Measurements from ENCODE around the gene MRRF.

DNA sequence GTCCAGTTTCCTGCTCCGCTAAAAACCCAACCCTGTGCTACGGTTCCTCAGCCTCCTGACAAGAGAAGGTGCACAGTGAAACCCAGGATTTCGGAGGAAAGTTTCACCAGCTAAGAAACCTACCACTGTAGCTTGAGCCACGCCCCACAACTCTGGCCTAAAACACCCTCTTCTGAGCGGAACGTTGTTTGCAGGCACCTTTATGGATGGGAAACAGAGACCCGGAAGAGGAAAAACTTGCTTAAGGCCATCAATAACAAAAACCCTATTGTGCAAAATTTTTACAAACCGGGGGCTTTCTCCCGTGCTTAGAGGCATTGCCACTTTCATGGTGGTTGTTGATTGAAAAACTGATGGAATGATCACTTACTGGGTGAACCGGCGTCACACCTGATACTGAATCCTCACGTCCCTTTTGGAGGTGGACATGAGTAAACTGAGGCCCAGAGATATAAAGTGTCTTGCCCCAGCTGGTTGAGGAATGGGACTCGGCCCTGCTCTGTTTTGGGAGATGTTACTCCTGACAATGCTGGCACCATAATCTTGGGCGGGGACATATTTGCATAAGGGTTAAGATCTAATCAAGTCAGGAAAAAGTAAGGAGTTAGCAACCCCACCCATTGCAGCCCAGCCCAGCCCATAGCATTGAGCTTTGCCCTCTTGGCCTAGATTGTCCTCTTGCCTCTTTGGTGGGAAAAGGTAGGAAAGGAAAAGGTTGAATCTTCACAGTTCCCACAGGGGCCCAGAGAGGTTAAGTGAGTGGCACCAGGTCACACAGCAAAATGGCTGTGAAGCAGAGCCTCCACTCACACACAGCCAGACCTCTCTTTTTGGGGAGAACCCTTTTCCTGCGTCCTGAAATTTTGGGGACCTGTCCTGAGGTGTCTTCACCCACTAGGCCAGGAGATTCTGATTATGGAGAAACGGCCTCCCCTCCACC is 82.9 kb downstream of the MRRF start:
- no peak for TF ChIP-seq EZH2 (IDR thresholded peaks at IDR 0.05; ENCODE audit: borderline replicate concordance, low read depth, low read length, severe bottlenecking)
- TF ChIP-seq CTCF (IDR thresholded peaks at IDR 0.05; ENCODE audit: extremely low read depth in 1 of 2, insufficient read depth in 1 of 2, low read depth in 1 of 2, low read length in 2 of 2) = peak in 1 of 2 donors; percentile 7

All from endothelial cell of umbilical vein (primary cell).